Stimulated activated CD8-positive, alpha-beta memory T cell treated with anti-CD3 and anti-CD28 coated beads, Interleukin-4, amount 100 ng/mL, for 24 hours (primary cell): ENCODE measurements around the gene PRKCH.

Source experiments
- DNase-seq: peaks from one replicate; pipeline ENCODE4 v3.0.0-alpha.2; 2020; ENCODE audit warnings: low read depth

PRKCH gene

DNA sequence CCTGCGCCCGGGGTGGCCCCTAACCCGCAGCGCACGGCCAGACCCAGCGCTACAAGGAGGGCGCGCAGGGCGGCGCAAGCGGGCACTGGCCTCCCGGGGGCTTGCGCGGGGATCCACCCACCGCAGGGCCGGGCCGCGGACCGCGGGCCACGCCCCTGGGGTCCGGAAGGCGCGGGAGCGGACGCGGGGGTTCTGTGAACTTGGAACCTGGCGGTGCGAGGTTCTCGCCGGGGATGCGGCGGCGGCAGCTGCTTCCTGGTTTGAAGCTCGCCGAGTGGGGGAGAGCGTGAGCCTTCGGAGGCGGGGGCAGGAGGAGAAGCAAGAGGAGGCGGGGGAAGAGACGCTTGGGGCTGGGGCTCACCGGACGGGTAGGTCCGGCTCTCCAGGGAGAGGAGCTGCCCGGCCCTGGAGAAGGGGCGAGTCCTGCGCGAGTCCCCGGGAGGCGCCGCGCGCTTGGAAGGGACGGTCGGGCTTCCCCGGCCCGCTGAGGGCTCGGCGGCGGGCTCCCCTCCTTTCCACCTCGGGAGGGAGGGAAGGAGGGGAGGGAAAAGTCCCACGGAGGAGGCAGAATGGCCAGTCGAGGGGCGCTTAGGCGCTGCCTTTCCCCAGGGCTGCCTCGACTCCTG lies at the start of gene PRKCH:
PRKCH (plus strand) TSS at position 195 of the 626 bp plus-strand sequence. CDS start 523 bp downstream, outside the sequence.
- DNase-seq, result peak; percentile 76

DNA sequence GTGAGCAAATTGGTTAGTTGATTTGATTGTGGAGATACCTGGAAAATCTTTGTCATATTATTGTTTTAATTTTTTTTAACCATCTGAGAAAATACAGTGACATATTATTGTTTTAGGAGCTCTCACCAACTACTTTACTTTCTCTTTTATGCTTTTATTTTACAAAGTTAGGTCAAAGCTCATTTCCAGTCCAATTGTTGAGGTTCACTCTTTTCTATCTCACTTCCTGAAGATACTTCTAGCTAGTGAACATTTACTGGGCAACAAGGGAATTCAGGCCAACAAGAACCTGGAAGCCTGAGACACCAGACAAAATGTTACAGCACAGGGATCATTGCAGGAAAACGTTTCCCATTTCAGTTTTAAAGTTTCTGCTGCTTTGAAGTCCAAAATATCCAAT lies 44.1 kb upstream of the PRKCH start:
- no peak for DNase-seq

DNA sequence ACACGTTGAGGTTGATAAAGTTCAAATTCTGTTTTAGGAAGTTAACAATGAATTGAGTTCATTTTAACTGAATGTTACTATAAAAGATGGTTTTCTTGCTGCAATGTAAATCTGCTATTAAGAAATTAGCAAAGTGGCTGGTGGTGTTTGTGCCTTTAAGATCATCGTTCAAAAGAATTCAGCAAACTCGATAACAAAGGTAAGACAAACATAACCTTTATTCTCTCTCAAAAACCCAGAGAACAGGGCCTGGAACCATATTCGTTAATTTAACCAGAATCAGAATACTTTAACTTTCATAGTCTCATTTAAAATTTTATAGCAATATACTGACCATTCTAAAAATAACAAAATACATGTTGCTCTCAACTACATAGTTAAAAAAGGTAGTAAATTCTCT lies 43.6 kb upstream of the PRKCH start:
- no peak for DNase-seq

DNA sequence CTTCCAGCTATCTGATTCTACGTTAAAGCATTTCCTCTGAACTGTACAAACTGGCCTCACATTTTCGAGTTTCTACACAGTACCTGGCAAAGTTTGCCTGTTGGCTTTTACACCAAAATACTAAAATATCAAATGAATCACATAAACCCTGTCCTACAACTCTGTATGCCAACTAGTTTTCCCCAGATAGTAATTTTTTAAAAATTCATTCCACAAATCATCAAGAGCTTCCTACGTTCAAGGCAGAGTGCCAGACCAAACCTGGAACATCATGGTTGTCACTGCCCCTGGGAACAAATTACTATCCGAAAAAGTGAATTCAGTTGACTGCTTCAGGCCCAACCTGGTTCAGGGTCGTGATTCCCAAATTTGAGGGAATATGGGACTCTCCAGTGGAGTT lies 42.3 kb upstream of the PRKCH start:
- DNase-seq, result no peak

DNA sequence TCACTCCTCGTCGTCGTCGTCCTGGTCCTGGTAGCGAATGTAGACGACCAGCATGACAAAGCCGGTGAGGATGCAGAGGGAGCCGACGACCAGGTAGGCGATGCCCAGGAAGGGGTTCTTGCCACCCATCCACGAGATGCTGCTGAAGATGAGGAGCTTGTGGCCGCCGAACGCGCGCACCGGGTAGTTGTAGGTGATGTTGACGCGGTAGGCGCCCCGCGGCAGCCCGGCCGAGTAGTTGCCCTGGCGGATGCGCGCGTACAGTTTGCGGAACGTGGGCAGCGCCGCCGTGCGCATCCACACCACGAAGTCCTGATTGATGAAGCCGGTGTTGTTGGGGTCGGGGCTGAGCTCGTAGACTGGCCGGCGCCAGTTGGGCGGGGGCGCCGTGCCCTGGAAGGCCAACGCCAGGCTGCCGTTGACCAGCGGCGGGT lies 41.3 kb upstream of the PRKCH start:
- DNase-seq, result peak; percentile 23

DNA sequence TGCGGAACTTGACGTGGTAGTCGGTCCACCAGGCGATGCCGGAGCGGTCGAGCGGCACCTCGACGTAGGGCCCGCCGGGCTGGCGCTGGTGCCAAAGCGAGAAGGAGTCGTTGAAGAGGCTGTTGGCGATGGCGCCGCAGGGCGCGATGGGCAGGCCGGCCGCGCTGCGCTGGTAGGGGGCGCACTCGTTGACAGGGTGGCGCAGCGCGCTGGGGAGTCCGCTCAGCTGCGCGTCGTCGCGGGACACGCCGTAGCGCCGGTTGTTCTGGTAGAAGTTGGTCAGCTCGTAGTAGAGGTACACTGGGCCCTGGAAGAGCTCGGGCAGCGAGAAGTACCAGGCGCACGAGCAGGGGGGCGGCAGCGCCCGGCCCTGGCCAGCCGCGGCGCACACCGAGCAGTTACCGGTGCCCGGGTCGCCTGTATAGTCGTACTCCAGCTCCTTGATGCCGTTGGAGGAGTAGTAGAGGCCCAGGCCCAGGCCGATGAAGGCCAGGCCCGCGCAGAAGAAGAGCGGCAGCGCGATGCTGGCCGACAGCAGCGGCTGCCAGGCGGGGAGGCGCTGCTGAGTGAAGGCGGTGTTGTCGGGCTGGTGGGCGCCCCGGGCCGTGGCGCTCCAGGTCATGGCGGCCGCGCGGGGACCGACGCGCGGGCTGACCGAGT lies 40.7 kb upstream of the PRKCH start:
- DNase-seq, result peak; percentile 65

DNA sequence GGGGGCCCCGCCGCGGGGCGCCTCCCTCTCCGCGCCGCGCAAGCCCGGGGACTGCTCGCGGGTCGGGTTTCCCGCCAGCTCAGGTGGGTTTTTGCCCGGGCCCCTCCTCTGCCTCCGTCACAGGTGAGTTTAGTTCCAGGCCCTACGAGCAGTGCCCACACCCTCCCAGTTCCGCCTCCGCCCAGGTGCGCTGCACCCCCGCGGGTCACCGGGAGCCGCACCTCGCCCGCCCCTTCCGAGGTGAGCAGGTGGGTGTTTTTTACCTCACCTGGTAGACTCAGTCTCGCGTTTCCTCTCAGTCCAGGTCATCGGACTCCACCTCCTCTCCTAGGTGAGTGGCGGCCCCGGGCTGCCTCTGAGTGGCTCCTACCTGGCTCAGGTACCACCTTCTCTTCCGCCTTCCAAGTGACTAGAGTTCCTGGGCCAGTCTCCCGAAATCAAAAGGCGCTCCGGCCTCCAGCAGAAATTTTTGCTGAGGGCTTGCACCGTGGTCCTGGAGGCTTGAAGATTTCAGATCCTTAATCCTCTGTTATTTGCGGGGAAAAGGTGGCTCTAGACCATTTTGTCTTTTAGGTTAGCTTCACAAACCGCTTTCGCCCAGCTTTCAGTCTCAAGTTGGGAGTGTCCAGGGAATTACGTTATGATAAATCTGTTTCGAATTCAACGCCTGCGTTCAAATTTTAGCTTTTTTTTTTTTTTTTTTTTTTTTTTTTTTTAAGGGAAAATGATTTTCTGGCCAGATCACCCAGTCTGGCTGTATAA lies 40.0 kb upstream of the PRKCH start, which contains the start of gene TMEM30B:
TMEM30B (minus strand) TSS at position 153 of the 762 bp plus-strand sequence. CDS start 191 bp downstream, outside the sequence.
- peak; percentile 8 for DNase-seq

DNA sequence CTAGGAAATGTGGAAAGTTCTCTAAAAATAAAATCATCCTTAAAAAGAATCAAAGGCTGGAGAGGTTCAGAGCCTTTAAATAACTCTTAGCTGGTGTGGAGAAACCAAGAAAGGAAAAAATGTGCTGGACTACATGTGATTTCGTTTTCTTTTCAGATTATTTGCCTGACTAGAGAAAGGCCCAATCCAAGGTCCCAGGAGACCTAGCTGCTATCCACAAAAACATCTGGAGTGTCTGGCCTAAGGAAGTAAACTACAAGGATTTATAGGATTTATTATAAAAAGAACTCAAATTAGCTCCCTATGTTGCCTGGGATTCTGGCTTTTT lies 39.5 kb upstream of the PRKCH start:
- DNase-seq, result no peak

DNA sequence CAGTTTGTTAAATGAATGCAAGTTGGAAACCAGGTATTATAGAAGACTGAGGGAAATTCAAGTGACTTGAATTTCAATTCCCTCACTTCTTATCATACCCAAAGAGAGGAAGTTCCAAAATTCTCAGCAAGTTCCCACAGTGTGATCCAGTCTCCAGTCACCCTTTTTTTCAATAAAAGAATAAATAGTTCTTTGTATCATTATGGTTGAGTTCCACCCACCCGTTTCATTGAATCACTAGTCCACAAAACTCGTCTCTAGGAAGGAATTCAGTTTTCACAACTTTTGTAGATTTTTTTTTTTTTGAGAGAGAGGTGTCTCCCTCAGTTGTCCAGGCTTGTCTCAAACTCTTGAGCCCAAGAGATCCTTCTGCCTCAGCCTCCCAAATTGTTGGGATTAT lies 38.6 kb upstream of the PRKCH start:
- DNase-seq, result no peak

DNA sequence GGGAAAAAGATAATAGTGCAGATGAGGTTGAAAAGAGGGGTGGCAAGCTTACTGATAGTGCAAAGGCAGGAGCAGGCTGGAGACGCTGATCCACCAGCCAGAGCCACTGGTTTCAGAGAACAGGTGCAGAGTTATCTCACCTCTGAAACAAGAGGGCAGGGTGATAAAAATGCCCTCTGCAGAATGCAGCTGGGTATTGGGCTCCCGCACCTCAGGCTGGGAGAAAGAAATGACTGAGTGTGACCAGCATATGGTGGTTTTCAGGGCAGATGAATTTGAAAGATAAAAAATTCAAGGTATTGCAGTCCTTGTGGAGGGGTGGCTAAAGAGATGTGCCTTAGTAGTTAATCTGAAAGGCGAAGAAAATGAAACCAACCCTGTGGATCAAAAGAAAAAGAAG lies 37.4 kb upstream of the PRKCH start:
- DNase-seq, result no peak

DNA sequence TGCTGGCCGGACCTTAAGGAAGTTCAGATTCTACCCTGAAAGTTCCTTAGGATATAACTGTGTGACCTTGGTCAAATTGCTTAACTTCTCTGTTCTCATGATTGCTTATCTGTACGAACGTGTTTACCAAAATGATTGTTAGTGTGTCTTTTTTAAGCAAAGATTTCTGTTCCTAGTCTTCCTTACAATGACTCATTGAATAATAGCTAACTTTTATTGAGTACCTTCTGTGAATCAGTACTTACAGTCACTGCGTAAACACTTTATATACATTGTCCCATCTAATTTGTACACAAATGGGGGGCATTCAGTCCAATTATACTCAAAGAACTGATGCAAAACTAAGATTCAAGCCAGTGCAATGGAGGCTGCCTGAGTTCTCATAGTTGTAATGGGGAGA lies 36.0 kb upstream of the PRKCH start:
- no peak for DNase-seq

DNA sequence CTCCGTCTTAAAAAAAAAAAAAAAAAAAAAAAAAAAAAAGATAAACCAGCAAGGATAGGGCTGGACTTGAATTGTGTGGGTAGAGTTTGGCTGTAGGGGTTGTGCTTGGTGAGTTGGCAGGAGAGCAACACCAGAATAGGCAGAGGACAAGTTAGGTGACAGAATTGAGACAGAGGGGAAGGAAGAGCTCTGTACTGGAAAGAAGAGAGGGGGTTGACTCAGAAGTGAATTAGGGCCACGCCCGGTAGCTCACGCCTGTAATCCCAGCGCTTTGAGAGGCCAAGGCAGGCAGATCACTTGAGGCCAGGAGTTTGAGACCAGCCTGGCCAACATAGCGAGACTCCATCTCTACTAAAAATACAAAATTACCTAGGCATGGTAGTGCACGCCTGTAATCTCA lies 34.2 kb upstream of the PRKCH start:
- no peak for DNase-seq

DNA sequence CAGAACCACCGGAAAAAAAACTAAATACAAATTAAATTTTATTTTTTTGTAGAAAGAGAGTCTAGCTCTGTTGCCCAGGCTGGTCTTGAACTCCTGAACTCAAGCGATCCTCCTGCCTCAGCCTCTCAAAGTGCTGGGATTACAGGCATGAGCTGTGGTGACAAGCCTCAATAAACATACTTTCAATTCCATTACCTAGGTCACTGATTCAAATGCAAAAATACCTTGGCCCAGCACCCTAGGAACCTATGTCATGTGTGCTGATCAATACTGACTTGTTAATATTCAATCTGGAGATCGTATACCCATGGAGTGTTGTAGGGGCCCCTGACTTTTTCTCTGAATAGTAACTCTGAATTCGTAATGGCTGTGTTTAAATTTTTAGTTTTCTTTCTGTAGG lies 33.2 kb upstream of the PRKCH start:
- no peak for DNase-seq

DNA sequence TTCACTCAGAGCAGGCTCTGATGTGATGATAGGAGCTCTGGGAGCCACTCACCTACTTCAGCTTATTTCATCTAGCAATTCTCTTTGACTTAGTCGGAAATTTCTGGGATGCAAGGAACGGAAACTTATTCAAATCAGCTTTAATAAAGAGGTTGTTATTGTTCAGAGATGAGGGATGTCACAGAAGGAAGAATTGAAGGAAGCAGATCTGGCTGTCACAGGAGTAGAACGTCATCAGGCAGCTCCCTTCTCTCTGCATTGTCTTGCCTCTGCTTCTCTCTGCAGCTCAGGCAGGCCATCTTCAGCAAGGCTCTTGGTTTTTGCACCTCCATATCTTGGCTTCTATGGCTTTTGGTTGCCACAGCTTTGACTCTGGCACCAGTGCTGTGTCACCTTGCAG lies 32.7 kb upstream of the PRKCH start:
- DNase-seq, result no peak

DNA sequence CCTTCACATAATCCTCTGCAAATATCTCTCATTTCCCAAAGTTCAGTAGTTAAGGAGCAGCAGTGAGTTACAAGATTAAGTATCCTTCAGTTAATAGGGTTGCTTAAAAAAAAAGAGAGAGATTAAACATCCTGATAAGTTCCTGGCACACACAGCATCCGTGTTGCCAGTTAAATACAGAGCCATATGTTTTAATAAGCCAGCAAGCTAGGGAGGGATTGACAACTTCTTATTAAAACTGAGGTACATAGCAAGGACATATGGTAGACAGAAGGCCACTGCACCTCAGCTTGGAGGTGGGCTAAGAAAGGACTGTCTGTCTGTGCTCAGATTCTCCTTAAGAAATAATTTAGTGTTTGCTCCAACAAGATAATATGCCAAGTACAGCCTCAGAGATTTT lies 30.7 kb upstream of the PRKCH start:
- no peak for DNase-seq

DNA sequence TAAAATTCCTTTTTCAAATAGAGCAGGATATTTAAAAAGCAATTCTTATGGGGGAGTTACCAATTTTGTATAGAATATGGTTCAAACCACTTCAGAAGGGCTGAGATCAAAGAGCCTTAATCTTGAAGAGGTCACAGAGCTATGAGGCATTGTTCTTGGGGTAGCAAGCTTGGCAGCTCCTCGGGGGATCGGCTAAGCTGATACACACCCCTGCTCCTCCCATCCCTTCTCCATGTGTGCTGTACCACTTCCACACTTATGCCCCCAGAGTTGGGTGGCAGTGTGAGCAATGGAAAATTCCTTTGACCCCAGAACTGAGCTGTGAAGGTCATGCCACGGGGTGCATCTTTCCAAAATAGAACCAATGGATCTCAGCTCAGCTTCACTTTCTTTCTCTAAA lies 25.2 kb upstream of the PRKCH start:
- DNase-seq, result no peak

DNA sequence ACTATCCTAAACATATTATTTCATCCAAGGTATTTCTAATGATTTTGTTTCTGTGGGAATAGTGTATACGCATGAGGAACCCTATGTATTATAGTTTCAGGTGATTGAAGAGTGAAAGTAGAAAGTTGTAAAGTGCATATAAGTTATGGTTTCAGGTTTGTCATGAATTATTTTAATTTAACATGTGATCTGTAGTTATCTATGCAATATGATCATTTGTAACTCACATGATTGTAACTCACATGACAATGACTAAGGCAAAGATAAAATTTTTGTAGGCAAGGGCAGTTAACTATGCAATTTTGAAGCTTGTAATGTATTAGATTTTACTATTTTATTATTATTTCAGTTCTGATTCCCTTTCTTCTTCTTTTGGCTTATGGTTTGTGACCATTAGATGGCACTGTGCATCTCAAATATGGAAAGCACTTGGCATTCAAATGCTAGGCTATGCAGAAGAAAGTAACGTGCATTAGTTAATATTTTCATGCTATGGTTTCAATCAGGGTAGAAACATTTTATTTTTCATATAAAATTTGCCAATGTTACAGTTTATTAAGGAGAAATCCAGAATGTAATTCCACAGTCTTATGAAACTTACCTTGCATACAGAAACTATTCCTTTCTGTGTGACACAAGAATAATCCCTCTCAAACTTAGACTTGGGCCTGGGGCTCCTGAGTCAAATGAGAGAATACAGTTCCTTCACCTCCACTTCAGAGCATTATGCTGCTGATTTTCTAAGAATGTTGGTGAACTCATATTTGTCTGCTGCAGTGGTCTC lies 24.5 kb upstream of the PRKCH start:
- DNase-seq, result no peak

DNA sequence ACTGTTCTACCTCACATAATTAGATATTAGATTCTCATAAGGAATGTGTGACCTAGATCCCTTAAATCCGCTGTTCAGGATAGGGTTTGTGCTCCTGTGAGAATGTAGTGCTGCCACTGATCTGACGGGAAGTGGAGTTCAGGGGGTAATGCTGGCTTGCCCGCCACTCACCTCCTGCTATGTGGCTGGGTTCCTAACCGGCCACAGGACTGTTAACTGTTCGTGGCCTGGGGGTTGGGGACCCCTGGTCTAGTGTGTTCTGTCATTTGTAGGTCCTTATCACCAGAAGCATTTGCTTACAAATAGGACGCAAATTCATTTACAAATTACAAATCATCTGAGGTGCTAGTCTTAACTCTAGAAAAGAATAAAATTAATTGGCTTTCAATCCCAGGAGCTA lies 23.8 kb upstream of the PRKCH start:
- DNase-seq, result no peak

DNA sequence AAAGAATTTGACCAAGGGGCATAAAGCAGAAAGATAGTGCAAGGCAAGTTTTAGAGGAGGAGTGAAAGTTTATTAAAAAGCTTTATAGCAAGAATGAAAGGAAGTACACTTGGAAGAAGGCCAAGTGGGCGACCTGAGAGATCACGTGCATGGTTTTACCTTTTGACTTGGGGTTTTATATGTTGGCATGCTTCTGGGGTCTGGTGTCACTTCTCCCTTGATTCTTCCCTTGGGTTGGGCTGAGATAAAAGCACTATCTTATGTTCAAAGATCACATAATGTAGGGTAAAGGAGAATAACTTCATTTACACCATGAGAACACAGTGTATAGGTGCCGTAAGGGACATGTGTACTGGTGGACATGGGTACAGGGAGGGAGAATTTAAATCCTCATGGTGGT lies 22.6 kb upstream of the PRKCH start:
- no peak for DNase-seq

DNA sequence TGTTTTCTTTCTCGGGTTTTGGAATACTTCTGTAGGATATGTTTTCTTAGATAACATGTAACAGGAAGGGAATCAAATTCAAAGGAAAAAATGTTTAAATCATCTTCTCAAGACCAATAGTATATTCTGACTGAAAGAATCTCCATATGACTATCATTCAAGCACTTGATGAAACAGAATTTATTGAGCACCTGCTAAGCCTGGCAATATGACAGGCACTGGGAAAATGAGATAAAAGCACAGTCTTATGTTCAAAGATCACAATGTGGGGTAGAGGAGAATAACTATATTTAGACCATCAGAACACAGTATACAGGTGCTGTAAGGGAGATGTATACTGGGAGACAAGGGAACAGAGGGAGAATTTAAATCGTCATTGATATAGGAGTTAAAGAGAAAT lies 21.2 kb upstream of the PRKCH start:
- no peak for DNase-seq

DNA sequence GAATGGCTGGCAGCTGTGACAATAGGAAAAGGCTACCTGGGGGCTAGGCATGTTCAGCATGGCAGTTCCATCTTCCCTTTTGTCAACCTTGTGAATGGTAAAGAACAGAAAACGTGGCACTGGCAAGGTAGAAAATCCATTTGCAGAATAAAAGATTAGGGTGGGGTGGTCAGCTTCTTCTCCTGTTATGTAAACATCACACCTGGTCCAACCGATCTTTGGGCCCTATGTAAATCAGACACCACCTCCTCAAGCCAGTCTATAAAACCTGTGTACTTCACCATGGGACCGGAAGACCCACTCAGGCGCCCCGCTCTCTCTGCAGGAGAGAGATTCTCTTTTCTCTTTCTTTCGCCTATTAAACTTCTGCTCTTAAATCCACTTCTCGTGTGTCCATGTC lies 20.6 kb upstream of the PRKCH start:
- no peak for DNase-seq

DNA sequence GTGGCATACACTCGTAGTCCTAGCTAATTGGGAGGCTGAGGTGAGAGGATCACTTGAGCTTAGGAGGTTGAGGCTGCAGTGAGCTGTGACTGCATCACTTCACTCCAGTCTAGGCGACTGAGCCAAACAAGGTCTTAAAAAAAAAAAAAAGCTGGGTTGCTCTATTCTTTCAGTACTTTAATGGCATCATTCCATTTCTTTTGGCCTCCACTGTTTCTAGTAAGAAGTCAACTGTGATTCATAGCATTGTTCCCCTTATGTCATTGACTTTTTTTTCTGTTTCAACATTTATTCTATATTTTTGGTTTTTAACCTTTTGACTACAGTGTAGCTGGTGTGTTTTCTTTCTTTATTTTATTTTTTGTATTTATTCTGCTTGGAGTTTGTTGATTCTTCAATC lies 16.7 kb upstream of the PRKCH start:
- no peak for DNase-seq

DNA sequence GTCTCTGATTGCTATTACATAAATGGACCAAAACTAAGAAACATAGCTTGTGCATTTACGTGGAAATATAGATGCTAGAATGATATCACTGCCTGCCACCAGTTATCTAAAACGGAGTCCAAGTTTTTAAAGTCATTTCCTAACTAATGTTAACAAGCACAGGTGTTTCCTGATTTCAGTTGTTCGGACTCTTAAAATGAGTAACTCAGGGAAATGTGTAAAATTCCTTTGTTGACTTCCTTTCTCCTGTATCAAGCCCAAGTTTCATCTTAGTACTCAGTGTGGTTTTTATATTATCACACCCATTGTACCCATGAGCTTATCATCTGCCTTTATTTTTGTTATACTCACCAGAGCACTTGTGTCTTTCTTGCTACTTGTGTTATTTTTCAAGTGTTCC lies 13.2 kb upstream of the PRKCH start:
- no peak for DNase-seq
